ENCODE data around the gene FAM149A.

Gene FAM149A

DNA sequence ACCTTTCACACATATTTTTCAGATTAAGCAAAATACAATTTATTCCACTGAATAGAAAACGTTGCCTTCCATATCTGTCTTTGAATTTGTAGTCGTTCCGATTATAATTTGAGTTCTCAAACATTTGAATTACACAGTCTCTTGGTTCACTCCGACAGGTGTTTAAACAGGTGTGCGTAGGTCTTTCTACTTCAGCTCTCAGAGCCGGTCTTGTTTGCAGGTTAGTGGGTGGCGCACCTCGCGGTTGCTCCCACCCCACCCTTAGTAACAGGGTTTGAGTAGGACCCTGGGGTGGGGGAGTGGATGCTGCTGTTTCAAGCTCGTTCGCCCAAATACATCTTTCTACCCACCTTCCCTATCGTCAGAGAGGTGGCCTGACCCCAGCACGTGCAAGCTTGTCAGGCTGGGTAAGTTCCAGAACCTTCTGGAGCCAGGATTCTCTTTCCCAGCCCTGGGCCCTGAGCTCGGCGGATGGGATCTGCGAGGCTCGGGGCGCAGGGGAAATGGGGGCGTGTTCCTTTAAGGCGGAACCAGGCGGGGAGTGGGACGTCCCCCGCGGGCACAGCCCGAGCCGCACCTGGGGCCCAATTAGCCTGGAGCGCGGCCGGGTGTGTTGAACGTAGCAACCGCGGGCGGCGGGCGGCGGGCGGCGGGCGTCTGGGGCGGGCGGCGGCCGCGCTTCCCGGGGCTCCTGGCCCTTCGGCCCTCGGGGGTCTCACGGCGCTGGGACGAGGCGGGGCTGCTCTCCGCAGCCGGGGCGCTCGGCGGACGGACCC, at the start of gene FAM149A:
Gene FAM149A (plus strand): TSS at position 591 of the 776 bp plus-strand sequence.
- DNase-seq (ENCODE audit: low read depth in 3 of 3): peak; percentile 8 to 60 (median 31)

DNA sequence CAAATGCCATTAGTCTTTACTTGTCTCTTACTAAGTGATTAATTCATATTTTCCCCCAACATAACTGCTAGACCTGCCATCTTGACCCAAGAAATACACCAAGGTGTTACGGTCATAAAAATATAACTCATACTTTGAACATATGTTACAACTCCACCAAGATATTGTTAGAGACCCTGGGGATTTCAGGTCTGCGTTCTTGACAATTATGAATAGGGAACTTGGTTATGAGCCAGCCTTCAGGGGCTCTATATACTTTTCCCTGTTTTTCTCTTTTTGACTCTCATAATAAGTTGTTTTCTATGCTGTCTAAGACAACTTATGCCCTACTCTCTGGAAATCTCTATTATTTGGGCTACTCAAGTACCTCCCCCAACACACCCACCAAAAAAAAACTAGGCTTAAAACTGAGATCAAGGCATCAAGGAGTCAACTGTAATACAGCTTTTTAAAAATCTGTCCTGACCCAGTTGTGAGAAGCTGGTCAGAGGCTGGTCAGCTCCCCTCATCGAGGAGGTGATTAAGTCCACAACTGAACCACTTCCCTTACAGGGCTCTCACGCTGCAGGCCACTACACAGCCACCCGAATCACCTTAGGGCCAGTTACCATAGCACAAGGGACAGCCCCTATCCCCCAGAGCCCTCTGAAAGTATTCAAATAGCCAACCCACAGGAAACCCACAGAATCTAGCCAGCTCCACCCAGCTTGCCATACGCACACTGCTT, 46.1 kb upstream of the FAM149A start:
- DNase-seq (ENCODE audit: low read depth in 3 of 3): no peak

GRCh38 chr4:186058980-186059316, 45.6 kb upstream of the FAM149A start:
- DNase-seq (ENCODE audit: low read depth in 3 of 3): no peak

DNA sequence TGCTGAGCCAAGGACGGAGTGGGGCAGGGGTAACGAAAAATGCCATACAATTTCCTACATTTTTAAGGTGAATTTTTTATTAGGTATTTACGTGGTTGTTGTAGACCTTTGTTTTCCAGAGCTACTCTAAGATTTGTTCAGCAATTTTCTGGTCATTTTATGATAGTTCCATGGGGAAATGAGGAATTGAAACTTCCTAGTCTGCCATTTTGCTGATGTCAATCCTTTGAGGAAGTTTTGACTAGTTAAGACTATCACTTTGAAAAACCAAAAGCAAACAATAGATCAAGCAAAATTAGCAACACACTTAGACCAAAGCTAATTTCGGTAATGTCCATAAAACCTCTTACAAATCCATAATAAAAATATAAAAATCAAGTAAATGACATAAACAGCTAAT, 42.6 kb upstream of the FAM149A start:
- DNase-seq (ENCODE audit: low read depth in 3 of 3): no peak

DNA sequence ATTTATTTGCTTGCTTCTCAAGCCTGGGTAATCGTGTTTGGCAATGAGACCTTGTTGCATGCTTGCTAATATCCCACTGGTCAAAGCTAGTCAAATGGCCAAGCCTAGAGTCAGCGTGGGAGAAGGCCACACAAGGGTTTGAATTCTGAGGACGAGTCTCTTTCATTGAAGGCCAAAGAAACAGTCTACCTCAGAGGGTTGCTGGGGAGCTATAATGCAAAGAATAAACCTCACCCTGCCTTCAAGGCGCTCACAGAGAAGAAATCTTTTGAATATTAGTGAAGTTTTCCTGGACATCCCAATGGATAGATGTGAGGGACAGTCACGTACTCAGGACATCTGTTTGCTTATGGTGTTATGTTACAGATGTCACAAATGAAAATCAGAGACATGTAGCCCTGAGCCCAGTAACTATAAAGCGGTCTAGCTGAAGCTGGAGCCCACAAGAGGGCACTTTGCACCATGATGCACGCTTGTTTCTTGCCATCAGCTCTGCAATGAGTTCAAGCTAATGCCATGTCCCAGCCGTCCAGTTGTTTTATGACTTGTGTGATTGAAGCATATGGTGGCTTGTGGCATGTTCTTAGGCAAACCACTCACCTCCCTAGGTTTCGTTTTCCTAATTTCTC, 36.6 kb upstream of the FAM149A start:
- peak in 1 of 3 experiments; percentile 8 for DNase-seq (ENCODE audit: low read depth in 3 of 3)

DNA sequence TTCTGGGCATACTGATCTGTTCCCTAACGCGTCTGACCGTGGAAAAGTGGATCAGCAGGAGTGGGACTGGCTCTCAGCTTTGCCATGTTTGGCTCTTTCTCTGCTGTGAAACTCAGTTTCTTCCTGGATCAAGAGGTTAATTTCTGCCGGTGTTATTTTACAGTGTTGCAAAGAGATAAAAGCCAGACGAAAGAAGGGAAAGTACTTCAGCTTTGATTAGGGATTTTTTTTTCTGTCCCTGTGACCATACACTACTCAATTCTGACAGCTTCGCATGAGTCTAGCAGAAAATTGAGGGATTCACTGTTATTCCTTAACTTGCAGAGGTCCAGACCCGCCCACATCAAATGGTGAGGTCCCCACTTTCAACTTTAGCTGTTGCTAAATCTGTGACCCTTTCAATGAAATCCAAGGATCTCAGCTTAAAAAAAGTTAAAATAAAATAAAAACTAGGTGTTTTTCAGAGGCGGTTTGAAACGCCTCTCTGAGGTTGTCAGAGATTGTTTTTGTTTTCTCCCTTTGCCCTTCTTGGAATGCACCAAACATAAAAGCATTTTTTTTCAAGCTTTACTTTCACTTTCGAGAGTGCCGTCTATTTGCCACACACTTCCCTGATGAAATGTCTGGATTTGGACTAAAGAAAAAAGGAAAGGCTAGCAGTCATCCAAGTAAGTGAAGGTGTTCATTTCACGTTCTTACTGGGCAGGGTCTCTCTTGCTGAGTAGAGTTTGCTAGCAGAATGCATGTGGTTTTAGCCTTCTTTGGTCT, 35.7 kb upstream of the FAM149A start, which contains the start of gene TLR3:
Gene TLR3 (plus strand): TSS at position 576 of the 768 bp plus-strand sequence. CDS start 7,464 bp downstream, outside the sequence.
- no peak for DNase-seq (ENCODE audit: low read depth in 3 of 3)

GRCh38 chr4:186069729-186070128, 34.8 kb upstream of the FAM149A start:
- no peak for DNase-seq (ENCODE audit: low read depth in 3 of 3)

- no peak for DNase-seq (ENCODE audit: low read depth in 3 of 3)
Observed at GRCh38 chr4:186072516-186072915, 32.0 kb upstream of the FAM149A start.

GRCh38 chr4:186074189-186074588, 30.3 kb upstream of the FAM149A start:
- DNase-seq (ENCODE audit: low read depth in 3 of 3): no peak

DNA sequence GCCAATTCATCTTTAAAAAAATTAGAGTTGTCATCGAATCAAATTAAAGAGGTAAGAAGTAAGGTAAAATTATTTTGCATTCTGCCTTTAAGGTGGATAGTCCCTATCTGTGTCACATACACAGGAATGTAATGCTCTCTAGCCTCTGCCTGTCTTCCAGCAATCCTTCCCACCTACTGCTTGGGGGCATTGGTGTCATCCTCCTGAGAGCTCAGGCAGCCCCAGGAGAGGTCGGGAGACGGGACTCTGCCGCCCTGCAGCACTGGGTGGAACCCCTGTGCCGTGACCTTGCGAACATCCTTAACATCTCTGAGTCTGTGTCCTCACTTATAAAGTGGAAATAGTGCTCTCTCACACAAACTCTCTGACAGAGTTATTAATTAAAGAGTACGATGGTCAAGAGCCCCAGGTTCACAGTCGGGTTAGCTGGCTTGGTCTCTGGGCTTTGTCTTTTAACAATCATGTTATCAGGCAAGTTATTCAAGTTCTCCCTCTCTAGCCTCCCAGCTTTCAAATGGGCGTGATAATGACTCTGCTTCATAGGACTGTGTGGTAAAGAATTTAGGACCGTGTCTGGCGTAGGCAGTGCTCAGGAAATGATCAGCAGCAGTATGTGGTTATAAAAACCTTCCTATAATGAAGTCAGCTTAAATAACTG, 25.4 kb upstream of the FAM149A start:
- no peak for DNase-seq (ENCODE audit: low read depth in 3 of 3)

DNA sequence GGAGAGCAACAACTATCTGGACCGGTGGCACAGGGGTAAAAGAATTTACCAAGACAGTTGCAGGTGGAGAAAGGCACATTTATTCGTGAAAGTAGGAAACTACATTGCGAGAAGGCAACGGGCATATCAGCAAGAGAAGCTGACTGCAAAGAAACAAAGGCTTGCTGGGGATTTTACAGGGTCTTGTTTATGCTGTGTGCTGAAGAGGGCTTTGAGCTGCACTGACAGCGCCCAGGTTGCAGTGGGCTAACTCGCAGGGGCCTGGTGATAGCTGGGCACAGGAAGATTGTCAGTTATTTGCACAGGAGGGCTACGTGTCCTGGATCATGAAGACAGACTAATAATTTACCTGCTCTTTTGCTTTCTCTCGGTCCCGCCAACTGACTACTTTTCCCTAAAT, 24.8 kb upstream of the FAM149A start:
- DNase-seq (ENCODE audit: low read depth in 3 of 3): no peak

DNA sequence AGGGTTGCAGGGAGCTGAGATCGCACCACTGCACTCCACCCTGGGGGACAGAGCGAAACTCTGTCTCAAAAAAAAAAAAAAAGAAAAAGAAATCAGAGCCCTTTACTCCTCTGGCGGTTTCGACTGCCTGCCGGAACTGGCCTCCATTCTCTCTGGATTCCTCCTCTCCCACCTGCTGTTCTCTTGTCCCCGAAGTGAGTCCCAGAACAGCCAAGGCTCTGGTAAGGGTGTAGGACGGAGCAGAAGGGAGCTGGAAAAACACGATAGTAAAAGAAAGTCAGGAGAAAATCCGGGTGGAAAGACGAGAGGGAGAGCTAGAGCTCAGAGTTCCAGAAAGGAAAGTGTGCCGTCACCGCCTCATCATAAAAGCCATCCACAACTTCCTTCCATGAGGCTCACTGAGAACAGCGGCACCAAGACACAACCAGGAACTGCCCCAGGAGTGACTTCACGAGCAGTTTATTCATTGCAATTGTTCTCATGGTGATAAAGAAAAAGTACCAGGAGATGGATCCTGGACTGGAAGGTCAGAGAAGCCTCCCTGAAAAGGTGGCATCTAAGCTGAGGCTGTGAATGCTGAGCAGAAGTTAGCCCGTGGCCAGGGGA, 23.2 kb upstream of the FAM149A start:
- no peak for DNase-seq (ENCODE audit: low read depth in 3 of 3)

- DNase-seq (ENCODE audit: low read depth in 3 of 3): no peak
Observed at GRCh38 chr4:186082221-186082620, 22.3 kb upstream of the FAM149A start.

DNA sequence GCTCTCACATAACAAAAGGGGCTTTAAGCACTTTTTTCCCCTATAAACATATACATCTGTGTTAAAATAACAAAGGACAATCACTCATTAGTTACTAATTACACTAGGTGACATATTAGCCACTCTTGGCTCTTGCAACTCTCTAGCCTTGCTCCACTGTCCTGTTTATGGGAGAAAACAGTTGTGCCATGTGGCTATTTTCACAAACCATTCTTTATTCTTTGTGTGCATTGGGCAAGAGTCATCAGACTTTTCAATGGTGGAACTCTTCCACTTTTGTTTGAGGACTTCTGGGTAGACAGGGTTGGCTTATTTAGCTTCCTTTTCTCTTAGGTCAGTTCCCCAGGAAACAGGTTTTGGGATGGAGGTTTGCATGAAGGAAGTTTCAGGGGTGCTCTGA, 16.0 kb upstream of the FAM149A start:
- no peak for DNase-seq (ENCODE audit: low read depth in 3 of 3)

GRCh38 chr4:186092296-186092695, 12.2 kb upstream of the FAM149A start:
- DNase-seq (ENCODE audit: low read depth in 3 of 3): no peak

- no peak for DNase-seq (ENCODE audit: low read depth in 3 of 3)
Observed at GRCh38 chr4:186095406-186095805, 9.1 kb upstream of the FAM149A start.

- no peak for DNase-seq (ENCODE audit: low read depth in 3 of 3)
Observed at GRCh38 chr4:186096681-186097165, 7.8 kb upstream of the FAM149A start.

DNA sequence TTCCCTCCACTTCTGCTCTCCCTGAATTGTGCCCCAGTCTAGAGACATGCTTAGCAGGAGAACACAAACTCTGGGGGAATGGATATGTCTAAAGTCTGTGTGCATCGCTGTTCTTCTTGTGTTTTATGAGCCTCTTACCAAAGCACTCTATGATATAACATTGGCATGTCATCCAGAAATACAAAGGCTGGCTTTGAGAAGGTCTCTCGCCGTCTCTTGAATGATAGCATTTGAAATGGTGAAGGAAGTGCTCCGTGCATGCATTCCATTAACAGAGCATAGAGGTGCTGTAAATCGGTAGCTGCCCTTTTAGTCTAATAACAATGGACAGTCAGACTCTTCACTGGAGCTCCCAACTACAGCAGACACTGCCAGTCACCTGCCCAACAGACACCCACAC, 7.1 kb upstream of the FAM149A start:
- DNase-seq (ENCODE audit: low read depth in 3 of 3): no peak

DNA sequence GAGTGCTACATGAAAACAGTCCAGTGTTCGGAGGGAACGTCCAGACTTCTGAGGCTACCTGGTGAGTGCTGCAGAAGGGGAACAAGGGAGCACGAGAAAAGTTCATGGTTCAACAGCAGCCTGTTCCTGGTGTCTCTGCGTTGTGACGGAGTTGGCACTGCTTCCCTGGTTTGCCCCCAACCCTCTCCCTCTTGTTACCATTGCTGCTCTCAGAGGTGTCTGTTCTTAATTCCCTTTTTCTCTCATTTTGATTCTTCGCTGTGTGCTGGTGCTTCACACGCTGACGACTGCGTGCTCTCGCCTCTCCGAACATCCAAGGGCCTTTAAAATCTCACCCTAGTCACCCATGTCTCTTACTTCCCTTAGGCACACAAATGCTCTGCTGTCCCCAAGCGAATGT, 1.6 kb upstream of the FAM149A start:
- no peak for DNase-seq (ENCODE audit: low read depth in 3 of 3)

DNA sequence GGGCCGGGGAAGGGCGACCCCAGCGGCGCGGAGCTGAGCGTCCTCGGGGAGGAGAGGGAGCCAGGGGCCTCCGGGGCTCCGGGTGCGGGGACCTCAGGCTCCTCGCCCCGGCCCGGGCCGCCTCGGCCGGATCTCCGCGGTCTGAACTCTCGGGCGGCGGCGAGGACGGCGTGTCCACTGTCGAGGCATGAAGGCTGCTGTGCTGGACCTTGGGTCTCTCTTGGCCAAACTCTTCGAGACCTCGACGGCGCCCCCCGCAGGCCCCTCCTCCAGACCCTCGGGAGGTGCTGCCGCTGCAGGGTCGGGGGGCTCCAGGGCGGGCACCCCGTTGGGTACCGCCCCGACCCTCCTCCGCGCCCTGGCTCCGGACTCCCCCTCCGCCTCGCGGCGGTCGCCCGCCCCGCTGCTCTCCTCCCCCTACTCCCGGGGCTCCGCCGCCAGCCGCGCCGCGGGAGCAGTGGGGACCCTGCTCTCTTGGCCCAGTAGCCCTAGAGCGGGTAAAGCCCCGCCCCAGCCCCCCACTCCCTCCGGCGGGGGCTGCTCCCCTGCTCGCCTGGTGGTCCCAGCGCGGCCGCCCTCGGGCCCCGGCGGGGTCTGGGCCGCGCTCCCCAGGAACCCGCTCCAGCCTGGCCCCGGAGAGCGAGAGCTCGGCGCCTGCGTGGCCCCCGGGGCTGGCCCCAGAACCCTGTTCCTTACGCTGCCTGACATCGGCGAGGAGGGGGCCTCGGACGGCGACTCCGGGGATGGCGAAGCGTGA, 564 bp downstream of the FAM149A start:
- DNase-seq (ENCODE audit: low read depth in 3 of 3): no peak
